Osteoblast (primary cell): ENCODE data around the gene DET1. TPM values are rescaled to one million over a fixed set of nuclear protein-coding genes. Genes with fewer than 3 reads are reported as not detected.

ENCODE experiments used
- DNase-seq: peaks from one replicate; pipeline ENCODE4 v3.0.0; 2011; ENCODE audit warnings: low spot score, mixed read lengths; ENCODE audit not compliant: insufficient read length; ENCODE audit errors: missing footprints
- H2AFZ ChIP-seq: 2 replicates; pipeline ENCODE4 v1.6.0; 2011; ENCODE audit warnings: mild to moderate bottlenecking, low read length
- H3K27ac ChIP-seq: 2 replicates; pipeline ENCODE4 v1.5.1; 2011; ENCODE audit warnings: mild to moderate bottlenecking, low read depth, low read length, moderate library complexity
- H3K27me3 ChIP-seq: 2 replicates; pipeline ENCODE4 v1.6.0; 2012; ENCODE audit warnings: mild to moderate bottlenecking, control low read depth, inconsistent platforms, low read length, moderate library complexity; ENCODE audit not compliant: insufficient read depth
- H3K36me3 ChIP-seq: 2 replicates; pipeline ENCODE4 v1.5.1; 2011; ENCODE audit warnings: mild to moderate bottlenecking, low read length, control low read depth, moderate library complexity; ENCODE audit not compliant: insufficient read depth
- H3K4me1 ChIP-seq: 2 replicates; pipeline ENCODE4 v1.5.1; 2011; ENCODE audit warnings: mild to moderate bottlenecking, low read length, control low read depth, moderate library complexity; ENCODE audit not compliant: insufficient read depth
- H3K4me2 ChIP-seq: 2 replicates; pipeline ENCODE4 v1.6.0; 2011; ENCODE audit warnings: mild to moderate bottlenecking, low read length; ENCODE audit not compliant: insufficient read depth
- H3K4me3 ChIP-seq: fragments of 200-600 bp; sonication (generic); 3 replicates; pipeline ENCODE4 v1.5.1; 2012; ENCODE audit warnings: mild to moderate bottlenecking, low read length, inconsistent platforms; ENCODE audit not compliant: insufficient read depth
- H3K79me2 ChIP-seq: 2 replicates; pipeline ENCODE4 v1.6.0; 2012; ENCODE audit warnings: mild to moderate bottlenecking, low read length, control low read depth, inconsistent platforms; ENCODE audit not compliant: insufficient read depth
- H3K9me3 ChIP-seq: 2 replicates; pipeline ENCODE4 v1.5.1; 2011; ENCODE audit warnings: low read depth, low read length, control low read depth
- H4K20me1 ChIP-seq: 2 replicates; pipeline ENCODE4 v1.6.0; 2012; ENCODE audit warnings: mild to moderate bottlenecking, low read length, control low read depth; ENCODE audit not compliant: insufficient read depth
- total RNA-seq: library from RNA; depleted of rRNA; stranded (reverse); fragments of >200 nt; gene quantifications from 2 replicates; pipeline ENCODE4 v1.2.3, GENCODE V29; 2012
- TF ChIP-seq, protein P1 (sequence below): IDR thresholded peaks from 2 replicates; pipeline ENCODE4 v1.5.1; 2011; ENCODE audit warnings: mild to moderate bottlenecking, low read depth, low read length, moderate library complexity; ENCODE audit errors: extremely low read depth

The DET1 gene
- total RNA-seq: 7.6 and 9.4 TPM in 2 replicates

DNA sequence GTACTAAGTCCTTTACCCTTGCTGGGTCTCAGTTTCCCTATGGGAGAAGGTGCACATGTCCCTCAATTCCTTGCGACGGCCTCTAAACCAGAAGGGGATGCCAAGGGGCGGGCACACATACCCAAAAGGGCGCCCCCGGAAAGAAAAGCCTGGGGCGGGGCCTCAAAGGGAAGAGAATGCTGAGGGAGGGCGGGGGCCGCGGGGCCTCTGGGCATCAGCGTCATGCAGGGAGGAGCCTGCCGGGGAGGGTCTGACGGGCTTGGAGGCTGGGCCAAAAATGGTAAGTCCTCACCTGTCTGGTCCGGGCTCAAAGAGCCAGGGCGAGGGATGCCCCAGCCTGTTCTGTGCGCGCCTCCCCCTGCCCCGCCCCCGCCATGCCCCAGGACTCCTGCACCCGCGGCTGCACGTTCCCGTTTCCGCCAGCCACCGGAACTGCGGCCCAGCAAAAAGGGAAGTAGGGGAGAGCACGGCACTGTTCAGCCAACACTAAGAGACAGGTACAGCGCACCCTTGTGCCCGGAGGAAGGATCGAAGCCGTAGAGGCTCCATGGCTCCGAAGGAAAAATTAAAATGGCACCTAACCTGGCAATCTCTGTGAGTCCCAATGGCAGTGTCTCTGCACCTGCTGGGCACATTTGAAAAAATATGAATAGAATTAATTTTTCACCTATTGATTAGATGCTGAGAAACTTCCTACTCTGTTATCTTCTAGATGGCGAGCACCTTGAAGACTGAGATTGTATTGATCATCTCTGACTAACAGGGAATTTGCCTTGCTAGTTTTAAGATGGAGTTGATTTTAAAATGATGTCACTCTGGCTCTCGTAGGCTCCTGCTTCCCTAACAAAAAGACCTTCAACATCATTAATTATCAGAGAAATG is at the start of gene DET1:
DET1 (minus strand) TSS at position 434 of the 882 bp plus-strand sequence. CDS start 14,976 bp downstream, outside the sequence.
- Histone ChIP-seq H3K27me3 (no peaks in the 10 kb centered on the region), H2AFZ (peak within 1 kb of the TSS; percentile 96), H3K27ac (peak within 1 kb of the TSS; percentile 31), H3K4me2 (peak within 1 kb of the TSS; percentile 77), H3K36me3 (no peaks in the 10 kb centered on the region), H3K4me3 (peak within 1 kb of the TSS; percentile 74), H4K20me1 (no peaks in the 10 kb centered on the region), H3K79me2 (peaks cover 7% of the 10 kb centered on the region), H3K4me1 (peaks cover 4% of the 10 kb centered on the region), H3K9me3 (no peaks in the 10 kb centered on the region)
- peak; percentile 99 for DNase-seq
- TF ChIP-seq, protein P1, sequence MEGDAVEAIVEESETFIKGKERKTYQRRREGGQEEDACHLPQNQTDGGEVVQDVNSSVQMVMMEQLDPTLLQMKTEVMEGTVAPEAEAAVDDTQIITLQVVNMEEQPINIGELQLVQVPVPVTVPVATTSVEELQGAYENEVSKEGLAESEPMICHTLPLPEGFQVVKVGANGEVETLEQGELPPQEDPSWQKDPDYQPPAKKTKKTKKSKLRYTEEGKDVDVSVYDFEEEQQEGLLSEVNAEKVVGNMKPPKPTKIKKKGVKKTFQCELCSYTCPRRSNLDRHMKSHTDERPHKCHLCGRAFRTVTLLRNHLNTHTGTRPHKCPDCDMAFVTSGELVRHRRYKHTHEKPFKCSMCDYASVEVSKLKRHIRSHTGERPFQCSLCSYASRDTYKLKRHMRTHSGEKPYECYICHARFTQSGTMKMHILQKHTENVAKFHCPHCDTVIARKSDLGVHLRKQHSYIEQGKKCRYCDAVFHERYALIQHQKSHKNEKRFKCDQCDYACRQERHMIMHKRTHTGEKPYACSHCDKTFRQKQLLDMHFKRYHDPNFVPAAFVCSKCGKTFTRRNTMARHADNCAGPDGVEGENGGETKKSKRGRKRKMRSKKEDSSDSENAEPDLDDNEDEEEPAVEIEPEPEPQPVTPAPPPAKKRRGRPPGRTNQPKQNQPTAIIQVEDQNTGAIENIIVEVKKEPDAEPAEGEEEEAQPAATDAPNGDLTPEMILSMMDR: peak; percentile 82

- Histone ChIP-seq H3K27ac (no peak overlapping the region), H4K20me1 (no peaks in the 10 kb centered on the region), H3K9me3 (no peaks in the 10 kb centered on the region), H3K4me3 (no peak overlapping the region), H3K27me3 (no peaks in the 10 kb centered on the region), H3K4me1 (no peaks in the 10 kb centered on the region), H2AFZ (no peak overlapping the region), H3K4me2 (no peak overlapping the region), H3K79me2 (no peaks in the 10 kb centered on the region), H3K36me3 (no peaks in the 10 kb centered on the region)
- no peak for DNase-seq
- TF ChIP-seq, protein P1: no peak
Measured at GRCh38 chr15:88591384-88591783, 44.9 kb upstream of the DET1 start.

DNA sequence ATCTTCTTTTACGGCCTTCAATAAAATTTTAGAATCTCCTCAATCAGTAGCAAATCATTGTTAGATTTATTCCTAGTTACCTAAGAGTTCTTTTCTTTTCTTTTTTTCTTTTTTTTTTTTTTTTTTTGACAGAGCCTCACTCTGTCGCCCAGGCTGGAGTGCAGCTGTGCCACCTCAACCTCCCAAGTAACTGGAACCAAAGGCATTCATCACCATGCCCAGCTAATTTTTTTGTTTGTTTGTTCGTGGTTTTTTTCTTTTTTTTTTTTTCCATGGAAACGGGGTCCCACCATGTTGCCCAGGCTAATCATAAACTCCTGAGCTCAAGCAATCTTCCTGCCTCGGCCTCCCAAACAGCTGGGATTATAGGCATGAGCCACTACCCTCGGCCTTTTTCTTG is 44.3 kb upstream of the DET1 start:
- H3K4me1 ChIP-seq: no peaks in the 10 kb centered on the region
- TF ChIP-seq, protein P1: no peak
- H3K9me3 ChIP-seq: no peaks in the 10 kb centered on the region
- no peaks in the 10 kb centered on the region for H4K20me1 ChIP-seq
- no peak overlapping the region for H2AFZ ChIP-seq
- H3K4me3 ChIP-seq: no peak overlapping the region
- no peak overlapping the region for H3K27ac ChIP-seq
- no peaks in the 10 kb centered on the region for H3K36me3 ChIP-seq
- no peak overlapping the region for H3K4me2 ChIP-seq
- H3K27me3 ChIP-seq: no peaks in the 10 kb centered on the region
- DNase-seq: no peak
- no peaks in the 10 kb centered on the region for H3K79me2 ChIP-seq

DNA sequence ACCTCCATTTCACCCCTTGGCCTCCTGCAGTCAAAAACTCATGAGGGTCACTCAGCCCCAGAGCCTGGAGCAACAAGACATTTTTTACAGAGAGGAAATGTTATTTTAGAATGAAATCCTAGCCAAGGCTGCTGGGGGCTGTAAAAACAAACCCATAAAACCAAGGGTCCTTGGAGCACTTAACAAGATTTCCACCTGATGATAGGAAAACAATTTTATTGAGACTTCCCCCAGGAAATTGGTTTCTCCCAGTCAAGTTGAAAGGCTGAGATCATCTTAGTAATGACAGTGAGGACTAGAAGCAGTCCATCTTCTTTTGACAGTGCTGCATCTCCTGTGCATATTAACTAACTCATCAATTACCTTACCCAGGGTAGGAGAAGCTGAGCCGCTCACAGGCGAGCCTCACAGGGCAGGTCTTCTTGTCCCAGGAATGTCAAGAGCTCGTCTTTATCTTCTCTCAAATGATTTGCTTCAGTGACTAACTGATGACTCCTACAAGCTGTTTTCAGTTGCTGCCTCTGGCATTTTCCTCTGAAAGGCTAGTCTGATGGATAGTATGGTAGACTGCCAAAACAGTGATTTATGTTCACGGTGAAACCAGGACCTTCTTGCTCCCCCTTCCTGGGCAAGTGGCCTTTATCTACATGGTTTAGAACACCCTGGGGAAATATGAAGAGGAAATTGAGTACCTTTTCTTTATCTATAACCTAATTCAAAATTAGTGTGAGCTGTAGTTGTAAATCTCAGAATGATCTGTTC is 40.1 kb upstream of the DET1 start:
- Histone ChIP-seq H3K4me2 (no peak overlapping the region), H3K27ac (no peak overlapping the region), H3K4me3 (no peak overlapping the region), H3K27me3 (no peaks in the 10 kb centered on the region), H3K9me3 (no peaks in the 10 kb centered on the region), H2AFZ (no peak overlapping the region), H3K79me2 (no peaks in the 10 kb centered on the region), H3K36me3 (no peaks in the 10 kb centered on the region), H4K20me1 (no peaks in the 10 kb centered on the region), H3K4me1 (no peaks in the 10 kb centered on the region)
- no peak for DNase-seq
- TF ChIP-seq, protein P1: no peak
